ENCODE results near the gene RABEP1.

DNA sequence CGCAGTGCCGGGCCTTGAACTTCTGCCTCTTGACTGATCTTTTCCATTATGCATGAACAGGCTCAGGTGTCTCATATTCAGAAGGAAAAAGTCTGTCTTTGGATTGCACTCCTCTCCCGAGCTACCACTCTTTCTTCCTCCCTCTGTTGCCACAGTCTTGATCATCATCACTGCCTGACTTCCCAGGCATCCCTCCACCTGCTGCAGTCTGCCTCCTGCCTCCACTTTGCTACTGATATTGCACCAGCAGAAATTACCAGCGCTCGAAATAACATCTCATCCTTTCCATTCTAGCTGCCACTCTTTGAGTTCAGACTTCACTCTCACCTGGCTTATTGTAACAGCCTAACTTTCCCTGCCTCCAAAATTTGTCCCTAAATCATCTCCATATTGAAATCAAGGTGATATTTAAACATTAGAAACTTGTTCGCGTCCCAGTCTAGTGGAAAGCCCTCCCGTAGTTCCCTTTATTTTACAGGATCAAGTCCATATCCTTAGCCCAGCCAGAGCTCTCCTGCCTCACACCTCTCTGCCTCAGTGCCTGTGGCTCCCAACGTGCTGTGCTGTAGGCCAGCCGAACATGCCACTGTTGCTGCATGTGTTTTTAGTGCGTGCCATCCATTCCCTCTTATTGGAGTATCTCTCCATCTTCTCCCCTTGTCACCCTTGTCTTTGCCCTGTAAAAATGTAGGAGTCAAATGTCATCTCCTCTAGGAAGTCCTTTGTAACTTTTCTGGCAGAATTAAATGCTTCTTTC is 97.4 kb downstream of the RABEP1 start:
- TF ChIP-seq TAF1 (IDR thresholded peaks at IDR 0.05; ENCODE audit: borderline replicate concordance, insufficient read depth, low read length): no peak
- TF ChIP-seq POLR2AphosphoS5 (IDR thresholded peaks at IDR 0.05; ENCODE audit: low read depth, low read length): no peak; the same call in 1 of the 2 replicates
- TF ChIP-seq, protein P1, sequence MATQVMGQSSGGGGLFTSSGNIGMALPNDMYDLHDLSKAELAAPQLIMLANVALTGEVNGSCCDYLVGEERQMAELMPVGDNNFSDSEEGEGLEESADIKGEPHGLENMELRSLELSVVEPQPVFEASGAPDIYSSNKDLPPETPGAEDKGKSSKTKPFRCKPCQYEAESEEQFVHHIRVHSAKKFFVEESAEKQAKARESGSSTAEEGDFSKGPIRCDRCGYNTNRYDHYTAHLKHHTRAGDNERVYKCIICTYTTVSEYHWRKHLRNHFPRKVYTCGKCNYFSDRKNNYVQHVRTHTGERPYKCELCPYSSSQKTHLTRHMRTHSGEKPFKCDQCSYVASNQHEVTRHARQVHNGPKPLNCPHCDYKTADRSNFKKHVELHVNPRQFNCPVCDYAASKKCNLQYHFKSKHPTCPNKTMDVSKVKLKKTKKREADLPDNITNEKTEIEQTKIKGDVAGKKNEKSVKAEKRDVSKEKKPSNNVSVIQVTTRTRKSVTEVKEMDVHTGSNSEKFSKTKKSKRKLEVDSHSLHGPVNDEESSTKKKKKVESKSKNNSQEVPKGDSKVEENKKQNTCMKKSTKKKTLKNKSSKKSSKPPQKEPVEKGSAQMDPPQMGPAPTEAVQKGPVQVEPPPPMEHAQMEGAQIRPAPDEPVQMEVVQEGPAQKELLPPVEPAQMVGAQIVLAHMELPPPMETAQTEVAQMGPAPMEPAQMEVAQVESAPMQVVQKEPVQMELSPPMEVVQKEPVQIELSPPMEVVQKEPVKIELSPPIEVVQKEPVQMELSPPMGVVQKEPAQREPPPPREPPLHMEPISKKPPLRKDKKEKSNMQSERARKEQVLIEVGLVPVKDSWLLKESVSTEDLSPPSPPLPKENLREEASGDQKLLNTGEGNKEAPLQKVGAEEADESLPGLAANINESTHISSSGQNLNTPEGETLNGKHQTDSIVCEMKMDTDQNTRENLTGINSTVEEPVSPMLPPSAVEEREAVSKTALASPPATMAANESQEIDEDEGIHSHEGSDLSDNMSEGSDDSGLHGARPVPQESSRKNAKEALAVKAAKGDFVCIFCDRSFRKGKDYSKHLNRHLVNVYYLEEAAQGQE (IDR thresholded peaks at IDR 0.05; ENCODE audit: insufficient read depth in 1 of 2, low read depth in 2 of 2, low read length in 2 of 2): no peak
- TF ChIP-seq SIN3A (IDR thresholded peaks at IDR 0.05; ENCODE audit: borderline replicate concordance, insufficient read depth, low read length): no peak
- TF ChIP-seq FOXP2 (optimal IDR thresholded peaks at IDR 0.05; ENCODE audit: borderline replicate concordance, extremely low read depth, extremely low read length, insufficient read depth): no peak
